Ishikawa (cell line): ENCODE results near the gene MINK1.
A peak's percentile ranks its signal among the peaks of the same experiment; 100 is the strongest.

Source experiments
- CEBPB ChIP-seq: IDR thresholded peaks from 2 replicates; pipeline ENCODE4 v1.6.1; 2012
- CREB1 ChIP-seq: IDR thresholded peaks from 2 replicates; pipeline ENCODE4 v1.6.1; 2012; ENCODE audit warnings: low read depth
- EGR1 ChIP-seq: IDR thresholded peaks from 2 replicates; pipeline ENCODE4 v1.6.1; 2012
- EP300 ChIP-seq: IDR thresholded peaks from 2 replicates; pipeline ENCODE4 v1.6.1; 2012; ENCODE audit warnings: borderline replicate concordance
- FOXM1 ChIP-seq: IDR thresholded peaks from 2 replicates; pipeline ENCODE4 v1.6.1; 2012; ENCODE audit warnings: low read depth, borderline replicate concordance
- NFIC ChIP-seq: IDR thresholded peaks from 2 replicates; pipeline ENCODE4 v1.6.1; 2012
- RAD21 ChIP-seq: IDR thresholded peaks from 2 replicates; pipeline ENCODE4 v1.6.1; 2012; ENCODE audit warnings: low read depth
- TAF1 ChIP-seq: IDR thresholded peaks from 2 replicates; pipeline ENCODE4 v1.6.1; 2012; ENCODE audit warnings: low read depth, mild to moderate bottlenecking
- TCF12 ChIP-seq: IDR thresholded peaks from 2 replicates; pipeline ENCODE4 v1.6.1; 2012; ENCODE audit warnings: low read depth
- TEAD4 ChIP-seq: IDR thresholded peaks from 2 replicates; pipeline ENCODE4 v1.6.1; 2012
- YY1 ChIP-seq: IDR thresholded peaks from 2 replicates; pipeline ENCODE4 v1.6.1; 2012; ENCODE audit warnings: low read depth
- ZBTB7A ChIP-seq: IDR thresholded peaks from 2 replicates; pipeline ENCODE4 v1.6.1; 2012; ENCODE audit warnings: low read depth
- TF ChIP-seq, protein P1 (sequence below): IDR thresholded peaks from 2 replicates; pipeline ENCODE4 v1.6.1; 2012
- TF ChIP-seq, protein P2 (sequence below): IDR thresholded peaks from 2 replicates; pipeline ENCODE4 v1.6.1; 2012
- TF ChIP-seq, protein P3 (sequence below): IDR thresholded peaks from 2 replicates; pipeline ENCODE4 v1.6.1; 2012; ENCODE audit warnings: low read depth, mild to moderate bottlenecking

MINK1 gene

DNA sequence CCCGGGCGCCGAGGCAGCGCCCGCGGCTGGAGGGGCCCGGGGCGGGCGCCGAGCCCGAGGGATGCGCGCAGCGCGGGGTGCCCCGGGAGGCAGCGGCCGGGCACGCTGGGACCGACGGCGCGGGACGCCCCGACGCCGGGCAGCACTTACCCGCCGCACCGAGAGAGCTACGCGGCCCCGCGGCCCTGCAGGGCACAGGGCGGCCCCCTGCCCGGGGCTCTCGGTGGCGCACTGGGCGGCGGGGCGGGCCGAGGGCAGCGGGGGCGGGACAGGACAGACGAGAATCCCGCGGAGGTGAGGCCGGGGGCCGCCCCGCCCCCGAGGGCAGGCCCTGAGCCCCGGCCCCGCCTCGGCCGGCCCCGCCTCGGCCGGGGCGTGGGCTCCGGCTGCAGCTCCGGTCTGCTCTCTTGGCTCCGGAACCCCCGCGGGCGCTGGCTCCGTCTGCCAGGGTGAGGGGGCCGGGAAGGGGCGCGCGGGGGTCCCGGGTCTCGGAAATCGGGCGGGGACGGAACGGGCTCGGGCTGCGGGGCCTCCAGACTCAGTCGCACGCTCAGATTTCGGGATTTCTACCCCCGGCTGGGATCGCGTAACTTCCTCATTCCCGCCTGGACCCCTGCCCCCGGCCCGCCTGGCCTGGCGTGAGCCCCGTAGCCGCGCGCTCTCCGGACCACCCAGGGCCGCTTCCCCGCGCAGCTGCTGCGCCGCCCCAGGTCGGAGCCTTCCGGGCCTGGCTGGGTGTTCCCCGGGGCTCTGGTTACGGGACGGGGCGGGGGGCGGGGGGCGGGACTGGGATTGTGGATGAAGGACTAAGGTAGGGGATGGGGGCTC is 26.1 kb upstream of the MINK1 start, which contains the start of gene PLD2:
Gene PLD2 (plus strand): TSS at position 376 of the 828 bp plus-strand sequence. CDS start 621 bp downstream, outside the sequence.
- TF ChIP-seq RAD21 (no peak), NFIC (no peak), ZBTB7A (peak; percentile 90), EP300 (no peak), FOXM1 (no peak), TCF12 (no peak), CREB1 (no peak), EGR1 (peak; percentile 34; the same call in 1 of the 2 replicates), CEBPB (no peak), TEAD4 (no peak), YY1 (no peak), TAF1 (peak; percentile 17; the same call in 1 of the 2 replicates)
- TF ChIP-seq, protein P1, sequence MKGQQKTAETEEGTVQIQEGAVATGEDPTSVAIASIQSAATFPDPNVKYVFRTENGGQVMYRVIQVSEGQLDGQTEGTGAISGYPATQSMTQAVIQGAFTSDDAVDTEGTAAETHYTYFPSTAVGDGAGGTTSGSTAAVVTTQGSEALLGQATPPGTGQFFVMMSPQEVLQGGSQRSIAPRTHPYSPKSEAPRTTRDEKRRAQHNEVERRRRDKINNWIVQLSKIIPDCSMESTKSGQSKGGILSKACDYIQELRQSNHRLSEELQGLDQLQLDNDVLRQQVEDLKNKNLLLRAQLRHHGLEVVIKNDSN: no peak
- TF ChIP-seq, protein P2, sequence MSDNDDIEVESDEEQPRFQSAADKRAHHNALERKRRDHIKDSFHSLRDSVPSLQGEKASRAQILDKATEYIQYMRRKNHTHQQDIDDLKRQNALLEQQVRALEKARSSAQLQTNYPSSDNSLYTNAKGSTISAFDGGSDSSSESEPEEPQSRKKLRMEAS: no peak
- TF ChIP-seq, protein P3, sequence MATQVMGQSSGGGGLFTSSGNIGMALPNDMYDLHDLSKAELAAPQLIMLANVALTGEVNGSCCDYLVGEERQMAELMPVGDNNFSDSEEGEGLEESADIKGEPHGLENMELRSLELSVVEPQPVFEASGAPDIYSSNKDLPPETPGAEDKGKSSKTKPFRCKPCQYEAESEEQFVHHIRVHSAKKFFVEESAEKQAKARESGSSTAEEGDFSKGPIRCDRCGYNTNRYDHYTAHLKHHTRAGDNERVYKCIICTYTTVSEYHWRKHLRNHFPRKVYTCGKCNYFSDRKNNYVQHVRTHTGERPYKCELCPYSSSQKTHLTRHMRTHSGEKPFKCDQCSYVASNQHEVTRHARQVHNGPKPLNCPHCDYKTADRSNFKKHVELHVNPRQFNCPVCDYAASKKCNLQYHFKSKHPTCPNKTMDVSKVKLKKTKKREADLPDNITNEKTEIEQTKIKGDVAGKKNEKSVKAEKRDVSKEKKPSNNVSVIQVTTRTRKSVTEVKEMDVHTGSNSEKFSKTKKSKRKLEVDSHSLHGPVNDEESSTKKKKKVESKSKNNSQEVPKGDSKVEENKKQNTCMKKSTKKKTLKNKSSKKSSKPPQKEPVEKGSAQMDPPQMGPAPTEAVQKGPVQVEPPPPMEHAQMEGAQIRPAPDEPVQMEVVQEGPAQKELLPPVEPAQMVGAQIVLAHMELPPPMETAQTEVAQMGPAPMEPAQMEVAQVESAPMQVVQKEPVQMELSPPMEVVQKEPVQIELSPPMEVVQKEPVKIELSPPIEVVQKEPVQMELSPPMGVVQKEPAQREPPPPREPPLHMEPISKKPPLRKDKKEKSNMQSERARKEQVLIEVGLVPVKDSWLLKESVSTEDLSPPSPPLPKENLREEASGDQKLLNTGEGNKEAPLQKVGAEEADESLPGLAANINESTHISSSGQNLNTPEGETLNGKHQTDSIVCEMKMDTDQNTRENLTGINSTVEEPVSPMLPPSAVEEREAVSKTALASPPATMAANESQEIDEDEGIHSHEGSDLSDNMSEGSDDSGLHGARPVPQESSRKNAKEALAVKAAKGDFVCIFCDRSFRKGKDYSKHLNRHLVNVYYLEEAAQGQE: no peak

DNA sequence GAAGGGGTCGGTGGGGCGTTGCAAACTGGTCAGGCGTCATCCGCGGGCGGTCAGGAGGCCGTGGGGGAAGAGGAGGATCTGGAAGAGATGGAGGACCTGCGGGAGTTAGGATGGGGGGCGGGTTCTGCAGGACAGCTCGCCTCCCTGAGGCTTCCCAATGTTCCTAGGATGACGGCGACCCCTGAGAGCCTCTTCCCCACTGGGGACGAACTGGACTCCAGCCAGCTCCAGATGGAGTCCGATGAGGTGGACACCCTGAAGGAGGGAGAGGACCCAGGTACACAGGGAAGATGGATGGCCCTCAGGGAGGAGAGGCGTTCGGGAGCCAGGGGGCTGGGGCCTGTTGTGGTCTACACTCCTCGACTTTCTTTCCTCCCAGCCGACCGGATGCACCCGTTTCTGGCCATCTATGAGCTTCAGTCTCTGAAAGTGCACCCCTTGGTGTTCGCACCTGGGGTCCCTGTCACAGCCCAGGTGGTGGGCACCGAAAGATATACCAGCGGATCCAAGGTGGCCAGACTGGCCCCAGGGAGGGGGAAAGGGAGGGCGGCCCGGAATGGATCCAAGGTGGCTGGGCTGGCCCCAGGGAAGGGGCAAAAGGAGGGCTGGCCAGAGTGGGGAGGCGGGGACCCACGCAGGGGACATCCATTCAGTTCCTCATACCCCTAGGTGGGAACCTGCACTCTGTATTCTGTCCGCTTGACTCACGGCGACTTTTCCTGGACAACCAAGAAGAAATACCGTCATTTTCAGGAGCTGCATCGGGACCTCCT is 25.3 kb upstream of the MINK1 start:
- TF ChIP-seq FOXM1: no peak
- TF ChIP-seq ZBTB7A: no peak
- TF ChIP-seq CEBPB: no peak
- no peak for TF ChIP-seq RAD21
- TF ChIP-seq EP300: no peak
- TF ChIP-seq NFIC: no peak
- no peak for TF ChIP-seq YY1
- TF ChIP-seq TCF12: no peak
- no peak for TF ChIP-seq TEAD4
- TF ChIP-seq, protein P3: no peak
- TF ChIP-seq, protein P2: no peak
- TF ChIP-seq, protein P1: no peak
- TF ChIP-seq TAF1: no peak
- TF ChIP-seq CREB1: no peak
- TF ChIP-seq EGR1: no peak

DNA sequence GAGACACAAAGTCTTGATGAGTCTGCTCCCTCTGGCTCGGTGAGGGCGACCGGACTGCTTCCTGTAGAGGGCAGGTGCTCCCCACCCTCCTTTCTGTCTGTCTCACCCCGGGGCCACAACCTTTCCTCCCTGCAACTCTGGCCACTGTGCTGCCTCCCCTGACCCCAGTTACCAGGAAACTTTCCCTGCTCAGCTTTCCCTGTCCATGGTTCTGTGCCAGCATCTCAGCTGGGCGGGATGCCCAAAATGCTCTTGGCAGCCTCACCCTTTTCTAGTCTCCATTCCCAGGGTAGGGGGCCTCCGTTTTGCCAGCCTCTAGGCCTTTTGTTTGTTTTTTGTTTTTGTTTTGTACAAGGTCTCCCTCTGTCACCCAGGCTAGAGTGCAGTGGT is 24.8 kb upstream of the MINK1 start:
- TF ChIP-seq, protein P3: peak; percentile 52
- TF ChIP-seq FOXM1 (no peak), ZBTB7A (no peak), CEBPB (no peak)
